HG03558 (cell line): ENCODE measurements around the gene SCAF4.

Experiments used
- ATAC-seq: cut with Tn5 transposase; IDR thresholded peaks from one replicate; pipeline ENCODE4 v1.9.1; 2021; ENCODE audit warnings: moderate number of reproducible peaks; ENCODE audit not compliant: unreplicated experiment; ENCODE audit errors: extremely low read depth

The SCAF4 gene

DNA sequence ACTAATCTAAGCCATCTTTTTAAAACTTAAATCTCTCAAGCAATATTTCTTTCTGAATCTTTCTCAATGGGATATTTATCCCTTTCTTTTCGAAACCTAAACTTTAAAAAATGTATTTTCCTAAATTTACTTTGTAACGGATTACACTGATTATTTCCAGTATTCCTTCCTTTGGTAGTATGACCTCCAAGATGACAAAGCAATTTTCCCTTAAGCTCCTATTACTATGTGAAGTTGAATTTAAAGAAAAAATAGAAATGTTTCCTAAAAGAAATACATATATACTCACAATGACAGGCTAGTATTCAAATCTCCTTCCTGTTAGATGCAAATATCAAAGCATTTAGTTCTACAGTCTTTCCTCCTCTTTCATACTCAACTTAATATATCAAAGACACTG lies 15.8 kb downstream of the SCAF4 start:
- no peak for ATAC-seq

DNA sequence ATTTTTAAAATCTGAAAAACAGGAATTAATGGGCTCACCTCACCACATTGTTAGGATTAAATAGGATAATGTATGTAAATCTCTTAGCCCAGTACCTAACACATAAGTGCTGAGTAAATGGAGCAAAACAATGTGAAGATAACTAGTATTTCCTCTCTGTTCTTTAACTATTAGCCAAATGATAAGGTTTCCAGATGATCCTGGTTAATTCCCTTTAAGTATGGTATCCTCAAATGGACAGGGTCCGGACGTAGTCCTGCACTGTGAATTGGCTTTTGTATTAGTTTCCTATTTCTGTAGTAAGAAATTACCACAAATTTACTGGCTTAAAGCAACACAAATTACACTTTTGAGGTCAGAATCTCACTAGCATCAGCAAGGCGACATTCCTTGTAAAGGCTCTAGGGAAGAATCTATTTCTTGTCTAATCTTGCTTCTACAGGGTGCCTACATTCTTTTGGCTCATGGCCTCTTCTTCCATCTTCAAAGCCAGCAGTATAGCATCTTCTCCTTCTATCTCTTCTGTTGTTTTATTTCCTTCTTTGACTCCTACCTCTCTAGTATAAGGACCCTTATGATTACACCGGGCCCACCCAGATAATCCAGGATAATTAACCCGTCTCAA lies 17.1 kb downstream of the SCAF4 start:
- no peak for ATAC-seq

DNA sequence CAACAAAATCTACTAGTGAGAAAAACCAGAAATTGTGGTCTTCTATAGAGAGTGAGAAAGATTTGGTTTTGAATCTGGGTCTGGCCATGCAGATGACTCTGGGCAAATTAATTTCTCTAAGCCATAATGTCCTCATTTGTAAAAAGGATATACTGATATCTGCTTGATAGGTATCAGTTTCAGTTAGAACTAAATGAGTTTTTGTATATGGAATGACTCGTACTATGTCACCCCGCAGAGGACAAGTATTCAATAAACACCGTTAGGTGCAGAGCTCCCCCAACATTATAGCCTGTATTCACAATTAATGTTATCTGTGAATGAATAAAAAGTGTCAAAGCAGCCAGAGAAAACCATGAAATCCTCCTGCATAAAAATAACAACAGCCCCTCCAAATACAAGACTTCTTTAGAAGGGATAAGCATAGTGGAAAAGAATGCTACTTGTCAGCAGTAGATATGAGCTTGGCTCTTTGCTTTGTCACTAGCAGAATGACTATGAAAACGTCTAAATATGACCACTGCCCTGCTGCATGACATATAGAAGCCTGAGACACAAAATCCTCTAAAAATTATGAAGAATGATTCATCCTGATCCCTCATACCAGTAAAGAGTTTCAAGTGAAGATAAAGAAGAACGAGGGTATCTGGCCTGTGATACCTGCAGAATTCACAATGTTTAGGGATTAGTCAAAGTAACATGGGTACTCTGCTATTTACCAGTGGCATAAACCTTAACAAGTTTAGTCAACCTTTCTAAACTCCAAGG lies 17.8 kb downstream of the SCAF4 start:
- no peak for ATAC-seq

DNA sequence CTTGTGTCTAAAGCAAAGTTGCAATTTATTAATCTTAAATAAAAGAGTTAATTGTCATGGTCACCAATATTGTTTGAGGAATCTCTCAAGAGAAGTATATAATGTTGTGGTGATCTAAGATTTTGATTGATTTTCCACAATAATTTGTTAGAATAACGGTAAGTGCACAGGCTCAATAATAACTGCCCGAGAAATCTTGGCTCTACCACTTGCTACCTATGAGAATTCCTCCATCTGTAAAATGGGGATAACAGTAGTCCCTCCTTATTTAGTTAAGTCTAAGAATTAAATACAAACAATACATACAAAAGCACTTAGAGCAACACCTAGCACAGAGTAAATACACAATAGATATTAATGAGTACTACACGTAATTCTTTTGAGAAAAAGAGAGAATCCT lies 18.8 kb downstream of the SCAF4 start:
- no peak for ATAC-seq

DNA sequence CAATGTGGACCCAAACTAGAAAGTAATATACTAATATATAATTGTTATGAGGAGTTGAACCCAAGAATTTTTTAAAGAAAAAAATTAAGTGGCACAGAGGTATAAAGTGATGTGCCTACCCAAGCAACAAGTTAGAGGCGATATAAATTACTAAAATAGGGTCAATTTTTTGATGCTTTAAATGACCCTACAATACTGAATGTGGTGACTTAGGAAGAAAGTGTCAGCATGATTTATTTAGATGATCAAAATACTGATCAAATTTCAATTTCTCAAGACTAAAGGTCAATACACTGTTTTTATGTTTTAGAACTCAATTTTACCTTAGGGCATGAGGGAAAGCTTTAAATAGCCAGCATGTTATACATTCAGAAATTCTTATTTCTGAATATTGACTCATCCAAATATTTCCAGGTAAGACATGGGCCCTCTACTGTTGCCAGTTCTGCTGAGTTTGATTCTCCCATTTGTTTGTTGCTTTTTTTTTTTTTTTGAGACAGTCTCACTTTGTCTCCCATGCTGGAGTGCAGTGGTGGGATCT lies 20.1 kb downstream of the SCAF4 start:
- no peak for ATAC-seq

DNA sequence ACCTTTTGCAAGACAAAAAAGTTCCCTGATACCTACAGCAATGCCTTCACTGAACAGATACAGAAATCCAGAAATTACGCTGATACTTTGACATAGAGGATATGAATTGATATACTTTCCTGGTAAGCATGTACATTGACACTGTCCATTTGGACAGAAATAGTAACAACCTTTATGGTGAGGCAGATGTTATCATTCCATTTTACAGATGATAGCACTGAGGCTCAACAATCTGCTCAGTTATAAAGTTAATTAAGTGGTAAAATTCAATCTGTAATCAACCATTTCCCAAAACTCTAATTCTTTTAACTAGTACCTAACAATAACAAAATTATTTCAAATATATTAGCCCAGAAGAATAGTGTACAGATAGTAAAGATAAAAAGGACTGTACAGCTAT lies 20.6 kb downstream of the SCAF4 start:
- ATAC-seq, result no peak

DNA sequence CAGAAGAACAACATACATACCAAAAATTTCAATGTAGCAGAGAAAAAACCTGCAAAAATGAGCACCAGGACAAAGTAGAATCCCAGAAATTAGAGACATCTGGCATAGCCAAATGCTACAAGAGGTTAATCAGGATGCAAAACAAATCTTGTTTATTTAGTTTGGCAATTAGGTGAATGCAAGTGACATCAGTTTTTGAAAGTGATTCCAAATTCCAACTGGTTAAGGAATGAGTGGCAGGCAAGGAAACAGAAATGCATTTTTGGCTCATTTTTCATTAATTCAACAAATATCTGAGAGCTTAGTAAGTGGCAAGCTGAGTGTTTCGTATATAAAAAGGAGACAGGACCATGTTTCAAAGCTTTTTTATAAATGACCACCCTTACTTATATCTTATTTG lies 21.3 kb downstream of the SCAF4 start:
- no peak for ATAC-seq

DNA sequence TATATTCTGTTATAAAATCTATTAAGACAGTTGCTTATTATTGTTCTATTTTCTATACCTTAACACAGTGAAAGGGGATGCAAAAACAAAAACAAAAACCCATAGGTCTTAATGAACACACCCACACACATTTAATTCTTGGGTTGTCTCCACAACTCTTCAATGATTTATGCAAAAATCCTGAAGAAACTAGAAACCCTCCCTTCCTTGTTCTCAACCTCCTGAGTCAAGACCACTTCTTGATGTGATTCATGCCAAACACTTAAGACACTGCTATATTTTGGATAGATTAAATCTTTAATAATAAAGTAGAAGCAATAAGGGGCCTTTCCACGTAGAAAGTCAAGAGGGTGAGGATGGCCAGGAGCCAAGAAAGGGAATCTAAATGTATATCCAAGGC lies 23.4 kb downstream of the SCAF4 start:
- ATAC-seq, result no peak

DNA sequence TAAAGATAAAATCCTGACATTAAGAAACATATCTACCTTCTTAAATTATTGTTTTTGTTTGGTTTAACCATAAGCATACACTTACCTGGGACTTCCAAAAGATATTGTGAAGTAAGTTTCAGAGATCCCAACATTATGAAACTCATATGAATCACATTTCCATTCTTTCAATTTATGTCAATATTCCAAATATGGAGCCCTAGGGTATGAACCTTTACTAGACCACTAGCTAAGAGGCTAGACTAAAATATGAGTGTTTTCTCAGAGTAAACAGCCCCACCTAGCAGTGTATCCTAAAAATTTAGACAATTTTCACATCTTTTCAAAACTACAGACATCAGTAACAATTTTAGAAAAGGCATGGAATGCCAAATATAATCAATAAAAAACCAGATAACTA lies 24.4 kb downstream of the SCAF4 start:
- ATAC-seq, result no peak

DNA sequence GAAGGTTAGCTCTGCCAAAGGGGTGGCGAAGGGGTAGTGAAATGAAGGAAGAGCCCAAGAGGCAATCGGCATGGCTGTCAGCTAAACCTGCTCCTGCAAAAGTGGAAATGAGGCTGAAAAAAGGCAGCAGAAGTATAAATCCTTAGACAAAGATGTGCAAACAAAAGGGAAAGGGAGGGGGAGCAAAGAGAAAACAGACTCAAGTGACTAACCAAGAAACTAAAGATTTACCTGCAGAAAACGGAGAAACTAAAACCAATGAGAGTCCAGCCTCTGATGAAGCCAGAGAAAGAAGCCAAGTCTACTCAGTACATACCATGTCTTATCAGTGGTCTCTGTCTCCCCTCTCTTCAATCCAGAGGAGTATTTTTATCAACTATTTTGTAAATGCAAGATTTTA lies 25.4 kb downstream of the SCAF4 start:
- no peak for ATAC-seq

DNA sequence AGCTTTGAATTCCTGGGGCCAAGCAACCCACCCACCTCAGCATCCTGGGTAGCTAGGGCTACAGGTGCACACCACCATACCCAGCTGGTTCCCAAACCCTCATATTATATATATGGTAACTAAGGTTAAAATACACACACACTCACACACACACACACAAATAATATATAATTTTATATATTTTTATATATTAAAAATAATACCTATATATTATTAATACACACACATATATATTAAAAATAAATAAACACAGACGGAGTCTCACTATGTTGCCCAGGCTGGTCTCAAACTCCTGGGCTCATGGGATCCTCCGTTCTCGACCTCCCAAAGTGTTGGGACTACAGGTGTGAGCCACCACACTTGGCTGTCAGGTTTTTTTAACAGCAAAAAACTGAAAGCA lies 31.9 kb downstream of the SCAF4 start:
- no peak for ATAC-seq

DNA sequence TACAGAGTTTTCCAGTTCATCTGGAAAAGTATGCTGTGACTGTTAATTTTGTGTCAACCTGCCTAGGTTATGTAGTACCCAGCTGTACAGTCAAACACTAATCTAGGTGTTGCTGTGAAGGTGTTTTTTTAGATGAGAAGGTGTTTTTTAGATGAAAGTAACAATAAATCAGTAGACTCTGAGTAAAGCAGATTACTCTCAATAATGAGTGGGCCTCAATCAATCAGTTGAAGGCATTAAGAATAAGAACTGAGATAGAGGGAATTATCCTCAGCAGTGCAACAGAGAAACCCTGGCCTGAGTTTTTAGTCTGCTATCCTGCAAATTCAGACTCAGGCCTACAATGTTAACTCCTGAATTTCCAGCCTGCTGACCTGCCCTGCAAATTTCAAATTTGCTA lies 33.5 kb downstream of the SCAF4 start:
- ATAC-seq, result no peak

DNA sequence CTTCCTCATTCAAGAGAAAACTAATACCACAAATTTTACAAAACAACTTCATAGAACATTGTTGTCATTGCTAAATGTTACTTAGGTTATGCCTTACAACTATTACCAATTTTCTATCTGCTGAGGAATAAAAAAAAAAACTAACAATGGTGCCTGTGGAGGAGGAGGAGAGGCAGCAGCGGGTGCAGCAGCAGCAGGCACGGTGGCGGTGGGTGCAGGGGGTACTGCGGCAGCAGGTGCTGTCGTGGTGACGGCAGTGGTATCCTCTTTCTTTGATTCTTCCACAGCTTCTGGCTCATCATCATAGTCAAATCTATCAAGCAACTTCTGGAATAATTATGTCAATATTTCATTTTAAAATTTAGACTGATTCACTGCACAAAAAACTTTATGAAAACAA lies 35.5 kb downstream of the SCAF4 start:
- no peak for ATAC-seq

DNA sequence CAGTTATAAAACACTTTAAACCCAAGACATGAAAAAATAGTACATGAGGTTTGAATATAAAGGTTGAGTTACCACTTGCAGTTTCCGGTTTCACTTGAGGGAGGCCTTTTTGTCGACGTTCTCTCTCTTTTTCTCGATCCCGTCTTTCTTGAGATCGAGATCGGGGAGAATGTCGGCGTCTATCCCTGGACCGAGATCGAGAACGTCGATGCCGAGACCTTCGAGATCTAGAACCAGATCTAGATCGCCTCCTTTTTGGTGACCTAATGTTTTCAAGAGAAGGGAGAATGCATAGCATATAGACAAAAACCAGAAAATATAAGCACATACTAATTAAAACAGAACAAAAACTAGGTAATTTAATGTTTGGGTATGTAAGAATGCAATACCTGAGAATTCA lies 38.7 kb downstream of the SCAF4 start:
- ATAC-seq, result no peak

DNA sequence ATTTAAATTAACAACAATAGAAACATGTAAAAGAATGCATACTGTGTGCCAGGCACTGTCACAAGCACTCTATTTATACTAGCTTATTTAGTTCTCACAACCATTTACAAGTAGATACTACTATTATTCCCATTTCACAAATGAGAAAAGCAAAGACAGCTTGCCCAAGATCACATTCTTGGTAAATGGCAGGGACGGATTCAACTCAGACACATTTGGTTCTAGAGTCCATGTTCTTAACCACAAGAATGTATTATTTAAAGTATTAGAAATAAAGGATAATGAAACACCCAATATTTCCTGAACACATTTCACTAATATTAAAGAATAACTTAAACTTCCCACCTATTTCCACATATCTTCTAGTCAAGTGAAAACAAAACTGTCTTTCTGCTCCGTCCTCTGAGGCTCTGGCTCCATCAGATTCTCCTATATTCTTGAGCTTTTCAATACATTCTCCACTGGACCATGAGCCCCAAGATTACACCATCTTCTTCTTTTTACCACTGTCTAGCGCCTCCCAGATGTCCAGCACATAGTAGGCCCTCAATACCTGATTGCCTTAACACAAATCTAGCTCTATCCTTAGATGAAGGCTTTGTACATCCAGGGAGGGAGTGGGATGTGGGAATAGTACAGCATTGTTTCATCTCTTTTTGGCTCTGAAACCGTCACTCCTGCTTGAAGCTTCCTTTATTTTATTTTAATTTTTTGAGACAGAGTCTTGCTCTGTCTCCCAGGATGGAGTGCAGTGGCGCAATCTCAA lies 43.1 kb downstream of the SCAF4 start:
- ATAC-seq, result no peak

DNA sequence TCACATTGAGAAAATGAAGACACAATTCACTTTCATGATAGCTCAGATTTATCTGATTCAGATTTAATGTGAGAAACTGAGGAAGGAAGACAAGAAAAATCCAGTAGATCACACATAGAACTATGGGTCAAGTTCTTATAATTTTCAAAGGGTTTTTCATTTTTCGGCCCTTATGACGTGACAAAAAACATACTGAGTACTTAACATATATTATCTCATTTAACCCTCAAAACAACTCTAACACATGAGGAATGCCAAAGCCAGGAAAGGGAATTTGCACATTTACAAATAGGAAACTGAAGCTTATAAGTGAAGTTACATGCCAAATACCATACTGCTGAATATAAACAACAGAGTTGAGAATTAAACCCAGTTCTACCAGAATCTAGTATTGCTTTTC lies 44.8 kb downstream of the SCAF4 start:
- ATAC-seq, result no peak

DNA sequence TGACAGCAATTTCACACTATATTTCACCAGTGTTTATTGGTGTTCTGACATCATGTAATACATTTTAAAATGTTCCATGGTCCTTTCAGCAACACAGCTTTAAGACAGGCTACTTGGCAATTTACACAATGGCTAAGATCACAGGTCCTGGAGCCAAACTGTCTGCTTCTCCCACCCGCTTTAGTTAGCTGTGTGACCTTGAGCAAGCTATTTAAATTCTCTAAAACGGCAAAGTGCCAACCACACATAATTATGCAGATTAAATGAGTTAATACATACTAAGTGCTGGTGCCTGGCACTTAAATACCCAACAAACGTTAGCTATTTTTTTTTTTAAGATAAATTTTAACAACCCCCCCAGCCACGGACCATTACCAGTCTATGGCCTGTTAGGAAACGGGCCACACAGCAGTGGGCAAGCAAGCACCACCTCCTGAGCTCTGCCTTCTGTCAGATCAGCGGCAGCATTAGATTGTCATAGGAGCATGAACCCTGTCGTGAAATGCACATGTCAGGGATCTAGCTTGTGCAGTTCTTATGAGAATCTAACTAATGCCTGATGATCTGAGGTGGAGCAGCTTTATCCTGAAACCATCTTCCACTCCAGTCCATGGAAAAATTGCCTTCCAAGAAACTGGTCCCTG lies 45.5 kb downstream of the SCAF4 start:
- no peak for ATAC-seq

DNA sequence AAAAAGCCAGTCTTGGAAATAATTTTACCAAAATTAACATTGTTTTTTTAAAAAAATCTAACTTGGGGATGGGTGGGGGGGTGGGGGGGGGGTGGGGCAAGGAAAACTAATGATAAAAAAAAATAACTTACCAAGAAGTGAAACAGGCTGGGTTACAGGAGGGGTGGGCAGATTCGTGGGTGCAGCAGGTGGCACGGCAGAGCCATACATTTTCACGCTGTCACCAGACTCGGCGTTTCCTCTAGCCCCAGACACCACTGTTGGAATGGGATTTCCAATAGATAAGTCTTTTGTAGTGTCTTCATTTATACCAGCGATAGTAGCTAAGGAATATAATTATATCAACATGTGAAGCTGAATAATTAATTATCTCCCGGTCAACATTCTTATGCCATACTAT lies 47.0 kb downstream of the SCAF4 start:
- no peak for ATAC-seq

DNA sequence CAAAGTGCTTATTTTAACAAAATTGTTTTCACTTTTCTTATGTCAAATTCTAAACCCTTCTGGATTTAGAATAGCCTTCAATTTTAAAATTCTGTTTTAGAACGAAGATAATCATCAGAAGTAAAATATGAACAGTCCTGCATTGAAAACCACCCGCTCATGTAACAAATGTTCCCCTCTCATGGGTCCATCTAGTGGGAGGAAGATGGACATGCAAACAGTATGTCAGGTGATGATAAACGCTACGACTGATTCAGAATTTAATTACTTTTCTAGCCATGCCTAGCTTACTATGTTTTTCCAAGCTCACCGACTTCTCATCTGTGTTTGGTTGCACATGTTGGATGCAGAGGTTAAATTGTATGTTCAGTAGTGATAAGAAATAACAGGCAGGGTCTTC lies 48.9 kb downstream of the SCAF4 start:
- ATAC-seq, result no peak

DNA sequence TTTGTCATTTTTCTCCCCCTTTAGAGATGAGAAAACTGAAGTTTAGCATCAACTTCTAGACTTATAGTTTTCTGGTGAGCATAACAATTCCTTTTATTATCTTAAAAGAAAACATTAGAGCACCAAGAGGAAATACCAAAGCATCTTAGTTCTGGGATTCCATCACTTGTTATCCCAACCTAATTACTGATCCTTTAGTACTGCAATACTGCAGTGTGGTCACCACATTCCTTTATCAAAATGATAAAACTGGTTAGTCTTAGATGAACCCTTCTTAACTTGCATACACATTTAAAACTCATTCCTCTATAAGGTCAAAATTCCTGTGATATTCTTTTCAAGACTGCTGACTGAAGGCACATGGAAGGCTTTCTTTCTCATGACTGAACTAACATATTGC lies 49.3 kb downstream of the SCAF4 start:
- no peak for ATAC-seq

DNA sequence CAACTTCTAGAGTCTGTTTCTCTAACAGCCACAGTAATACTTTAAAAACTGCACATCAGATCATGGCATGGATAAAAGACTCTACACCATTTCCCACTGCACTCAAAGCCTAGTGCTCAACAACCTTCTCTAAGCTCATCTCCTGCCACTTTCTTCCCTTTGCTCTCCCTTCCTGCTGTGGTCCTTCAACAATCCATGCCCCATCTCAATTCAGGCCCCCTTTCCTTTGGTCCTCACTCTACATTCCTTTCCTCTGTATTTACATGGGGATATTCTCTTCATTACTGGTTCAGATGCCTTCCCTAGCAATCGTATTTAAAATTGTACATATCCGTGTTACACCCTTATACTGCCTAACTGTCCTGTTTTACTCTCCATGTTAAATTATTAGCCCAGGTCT lies 53.4 kb downstream of the SCAF4 start:
- no peak for ATAC-seq
